ENCODE results near the gene MCF2L.
"Not testable (repeated sequence)": the region's sequence is repeated elsewhere in the genome, so short reads cannot be mapped to it uniquely, and the experiment has no call there.

MCF2L gene

GRCh38 chr13:113077566-113077952, 108.5 kb downstream of the MCF2L start:
- Histone ChIP-seq H3K27ac (ENCODE audit: low read length) (no peak overlapping the region), H3K27me3 (replicated peaks; ENCODE audit: insufficient read depth, low read length) (peaks cover 90% of the 10 kb centered on the region), H3F3A (ENCODE audit: insufficient read depth, low read length) (no peaks in the 10 kb centered on the region), H3K36me3 (replicated peaks; ENCODE audit: insufficient read depth, low read length) (no peaks in the 10 kb centered on the region), H3K79me2 (ENCODE audit: low read length) (no peaks in the 10 kb centered on the region), H2AFZ (ENCODE audit: low read length) (no peak overlapping the region), H3K4me3 (ENCODE audit: low read length) (no peak overlapping the region), H3K9me2 (replicated peaks; ENCODE audit: insufficient read depth, low read length) (no peaks in the 10 kb centered on the region), H3K9me3 (replicated peaks; ENCODE audit: insufficient read depth, low read length) (no peaks in the 10 kb centered on the region), H3K4me2 (ENCODE audit: low read depth, low read length) (no peak overlapping the region), H4K20me1 (ENCODE audit: insufficient read depth, low read length) (no peaks in the 10 kb centered on the region), H3K4me1 (ENCODE audit: low read length) (no peaks in the 10 kb centered on the region), H3K9ac (ENCODE audit: low read length) (no peak overlapping the region)
- no peak for DNase-seq
- TF ChIP-seq EZH2 (optimal IDR thresholded peaks at IDR 0.05; ENCODE audit: low read depth, low read length) (no peak), EZH2phosphoT487 (IDR thresholded peaks at IDR 0.05; ENCODE audit: low read length) (no peak), CTCF (IDR thresholded peaks at IDR 0.05; ENCODE audit: low read length) (no peak)

- H3K9ac ChIP-seq (ENCODE audit: low read length), result no peak overlapping the region
- H3K4me3 ChIP-seq (ENCODE audit: low read length), result no peak overlapping the region
- no peak for DNase-seq
- no peaks in the 10 kb centered on the region for H4K20me1 ChIP-seq (ENCODE audit: insufficient read depth, low read length)
- H3K27ac ChIP-seq (ENCODE audit: low read length), result no peak overlapping the region
- TF ChIP-seq EZH2phosphoT487 (IDR thresholded peaks at IDR 0.05; ENCODE audit: low read length) (no peak), EZH2 (optimal IDR thresholded peaks at IDR 0.05; ENCODE audit: low read depth, low read length) (no peak), CTCF (IDR thresholded peaks at IDR 0.05; ENCODE audit: low read length) (no peak)
- no peak overlapping the region for H3K4me2 ChIP-seq (ENCODE audit: low read depth, low read length)
- H3K9me2 ChIP-seq (replicated peaks; ENCODE audit: insufficient read depth, low read length), result no peaks in the 10 kb centered on the region
- peaks cover 90% of the 10 kb centered on the region for H3K27me3 ChIP-seq (replicated peaks; ENCODE audit: insufficient read depth, low read length)
- H3K9me3 ChIP-seq (replicated peaks; ENCODE audit: insufficient read depth, low read length), result no peaks in the 10 kb centered on the region
- H3K36me3 ChIP-seq (replicated peaks; ENCODE audit: insufficient read depth, low read length), result no peaks in the 10 kb centered on the region
- no peaks in the 10 kb centered on the region for H3F3A ChIP-seq (ENCODE audit: insufficient read depth, low read length)
- no peak overlapping the region for H2AFZ ChIP-seq (ENCODE audit: low read length)
- H3K4me1 ChIP-seq (ENCODE audit: low read length), result no peaks in the 10 kb centered on the region
- H3K79me2 ChIP-seq (ENCODE audit: low read length), result no peaks in the 10 kb centered on the region
These were observed 109.2 kb downstream of the MCF2L start for GRCh38 chr13:113077953-113078901.

GRCh38 chr13:113078902-113079780, 110.1 kb downstream of the MCF2L start:
- DNase-seq, result no peak
- TF ChIP-seq EZH2phosphoT487 (IDR thresholded peaks at IDR 0.05; ENCODE audit: low read length) (no peak), EZH2 (optimal IDR thresholded peaks at IDR 0.05; ENCODE audit: low read depth, low read length) (no peak), CTCF (IDR thresholded peaks at IDR 0.05; ENCODE audit: low read length) (no peak)
- Histone ChIP-seq H3K79me2 (ENCODE audit: low read length) (no peaks in the 10 kb centered on the region), H3K27ac (ENCODE audit: low read length) (no peak overlapping the region), H3K9me2 (replicated peaks; ENCODE audit: insufficient read depth, low read length) (no peaks in the 10 kb centered on the region), H3K36me3 (replicated peaks; ENCODE audit: insufficient read depth, low read length) (no peaks in the 10 kb centered on the region), H3K4me3 (ENCODE audit: low read length) (no peak overlapping the region), H3K4me1 (ENCODE audit: low read length) (no peaks in the 10 kb centered on the region), H3K27me3 (replicated peaks; ENCODE audit: insufficient read depth, low read length) (peaks cover 93% of the 10 kb centered on the region), H4K20me1 (ENCODE audit: insufficient read depth, low read length) (no peaks in the 10 kb centered on the region), H3F3A (ENCODE audit: insufficient read depth, low read length) (no peaks in the 10 kb centered on the region), H3K9me3 (replicated peaks; ENCODE audit: insufficient read depth, low read length) (no peaks in the 10 kb centered on the region), H2AFZ (ENCODE audit: low read length) (no peak overlapping the region), H3K9ac (ENCODE audit: low read length) (no peak overlapping the region), H3K4me2 (ENCODE audit: low read depth, low read length) (no peak overlapping the region)

GRCh38 chr13:113079781-113080080, 110.7 kb downstream of the MCF2L start:
- H3K9ac ChIP-seq (ENCODE audit: low read length); H2AFZ ChIP-seq (ENCODE audit: low read length); H3K4me3 ChIP-seq (ENCODE audit: low read length); H3K4me2 ChIP-seq (ENCODE audit: low read depth, low read length); H3K36me3 ChIP-seq (replicated peaks; ENCODE audit: insufficient read depth, low read length); H3K27ac ChIP-seq (ENCODE audit: low read length); H3K4me1 ChIP-seq (ENCODE audit: low read length); H3F3A ChIP-seq (ENCODE audit: insufficient read depth, low read length); H3K79me2 ChIP-seq (ENCODE audit: low read length); H4K20me1 ChIP-seq (ENCODE audit: insufficient read depth, low read length); DNase-seq; H3K9me3 ChIP-seq (replicated peaks; ENCODE audit: insufficient read depth, low read length); H3K9me2 ChIP-seq (replicated peaks; ENCODE audit: insufficient read depth, low read length): not testable (repeated sequence)
- peaks cover 93% of the 10 kb centered on the region for H3K27me3 ChIP-seq (replicated peaks; ENCODE audit: insufficient read depth, low read length)
